SK-N-SH (cell line): ENCODE results near the gene EIF1AD. TPM values are rescaled to one million over a fixed set of nuclear protein-coding genes. Genes with fewer than 3 reads are reported as not detected.

ENCODE experiments used
- CTCF ChIA-PET: fragments of 300-600, 350-600 bp; formaldehyde crosslinking; extraction: SDS; loops from one replicate; lab custom pipeline; 2021; lab: Yijun Ruan, JAX
- POLR2A ChIA-PET: fragments of 350-600 bp; sonication (Branson Sonifier 250); formaldehyde crosslinking; extraction: SDS; loops from one replicate; lab custom pipeline; 2020; ENCODE audit warnings: antibody characterized with exemption, inconsistent platforms; lab: Yijun Ruan, JAX
- DNase-seq: peaks from one replicate; pipeline ENCODE4 v3.0.0; 2012
- H2AFZ ChIP-seq: fragments of 200-600 bp; sonication (generic); 2 replicates; pipeline ENCODE4 v1.8.1; 2016; ENCODE audit warnings: antibody characterized with exemption, mild to moderate bottlenecking, low read depth
- H3F3A ChIP-seq: fragments of 200-600 bp; sonication (generic); replicated peaks from 2 replicates; pipeline ENCODE3; 2016; ENCODE audit warnings: antibody characterized with exemption, mild to moderate bottlenecking; ENCODE audit not compliant: insufficient read depth
- H3K27ac ChIP-seq, 2 experiments: fragments of 200-500 bp in 1 of 2; fragments of 200-600 bp in 1 of 2; sonication (Bioruptor generic) in 1 of 2; sonication (generic), shearing (Covaris generic) in 1 of 2; 2 replicates each; pipeline versions ENCODE4 v1.5.1 to v1.6.1; 2014 to 2016; ENCODE audit warnings: low read depth in 2 of 2, inconsistent platforms in 1 of 2, low read length in 1 of 2, mild to moderate bottlenecking in 1 of 2, mixed read lengths in 1 of 2
- H3K27me3 ChIP-seq: fragments of 200-600 bp; sonication (generic), shearing (Covaris generic); 2 replicates; pipeline ENCODE4 v1.6.1; 2016; ENCODE audit warnings: mixed run types; ENCODE audit not compliant: insufficient read depth
- H3K36me3 ChIP-seq, 2 experiments: fragments of 200-500 bp in 1 of 2; fragments of 200-600 bp in 1 of 2; sonication (Bioruptor generic) in 1 of 2; sonication (generic) in 1 of 2; replicated peaks in 1 of 2; 2 replicates each; pipeline versions ENCODE3 to v1.5.1; 2014 to 2016; ENCODE audit warnings: low read length in 1 of 2, mild to moderate bottlenecking in 1 of 2; ENCODE audit not compliant: insufficient read depth in 2 of 2, control insufficient read depth in 1 of 2
- H3K4me1 ChIP-seq, 2 experiments: fragments of 200-500 bp in 1 of 2; fragments of 200-600 bp in 1 of 2; sonication (Bioruptor generic) in 1 of 2; sonication (generic), shearing (Covaris generic) in 1 of 2; 2 replicates each; pipeline versions ENCODE4 v1.5.1 to v1.6.1; 2014 to 2016; ENCODE audit warnings: low read depth in 1 of 2, low read length in 1 of 2, mixed run types in 1 of 2; ENCODE audit not compliant: insufficient read depth in 2 of 2, control insufficient read depth in 1 of 2
- H3K4me2 ChIP-seq: fragments of 200-600 bp; sonication (generic), shearing (Covaris generic); 2 replicates; pipeline ENCODE4 v1.6.1; 2017; ENCODE audit warnings: mixed run types
- H3K4me3 ChIP-seq, 2 experiments: fragments of 200-500 bp in 1 of 2; fragments of 200-600 bp in 1 of 2; sonication (Bioruptor generic) in 1 of 2; sonication (generic), shearing (Covaris generic) in 1 of 2; 2 replicates each; pipeline versions ENCODE4 v1.5.1 to v1.8.1; 2014 to 2016; ENCODE audit warnings: low read depth in 2 of 2, inconsistent platforms in 1 of 2, low read length in 1 of 2, mild to moderate bottlenecking in 1 of 2, mixed read lengths in 1 of 2, moderate library complexity in 1 of 2
- H3K79me2 ChIP-seq: fragments of 200-600 bp; sonication (generic); 2 replicates; pipeline ENCODE4 v1.8.1; 2017; ENCODE audit warnings: mild to moderate bottlenecking; ENCODE audit not compliant: insufficient read depth
- H3K9ac ChIP-seq: fragments of 200-600 bp; sonication (generic); 2 replicates; pipeline ENCODE4 v1.6.1; 2017; ENCODE audit warnings: mixed run types
- H3K9me2 ChIP-seq: fragments of 200-600 bp; sonication (generic); 2 replicates; pipeline ENCODE4 v1.6.1; 2017; ENCODE audit warnings: mixed run types
- H3K9me3 ChIP-seq: fragments of 200-600 bp; sonication (generic); 2 replicates; pipeline ENCODE4 v1.6.1; 2017; ENCODE audit warnings: mixed run types, mild to moderate bottlenecking, moderate library complexity
- H4K20me1 ChIP-seq: fragments of 200-600 bp; sonication (generic); 2 replicates; pipeline ENCODE4 v1.6.1; 2017; ENCODE audit warnings: mild to moderate bottlenecking, mixed run types; ENCODE audit not compliant: insufficient read depth
- CHD2 ChIP-seq: fragments of 150-350 bp; IDR thresholded peaks from 2 replicates; pipeline ENCODE4 v1.6.1; 2018; ENCODE audit warnings: low read length; ENCODE audit not compliant: partially characterized antibody
- EZH2phosphoT487 ChIP-seq: fragments of 200-600 bp; sonication (generic); IDR thresholded peaks from 2 replicates; pipeline ENCODE4 v1.6.1; 2017; ENCODE audit warnings: low read depth, mixed run types, mild to moderate bottlenecking, antibody characterized with exemption, moderate library complexity, borderline replicate concordance
- GABPA ChIP-seq: IDR thresholded peaks from 2 replicates; pipeline ENCODE4 v1.4.0; 2012; ENCODE audit warnings: low read depth, mild to moderate bottlenecking
- GATA2 ChIP-seq: sonication (generic); formaldehyde crosslinking; IDR thresholded peaks from 2 replicates; pipeline ENCODE4 v1.5.0; 2020; ENCODE audit warnings: mild to moderate bottlenecking, missing genetic modification reagents
- JUND ChIP-seq: IDR thresholded peaks from 2 replicates; pipeline ENCODE4 v1.4.0; 2012
- MXI1 ChIP-seq: IDR thresholded peaks from 2 replicates; pipeline ENCODE4 v1.6.1; 2012; ENCODE audit warnings: mild to moderate bottlenecking, low read depth, low read length, improper control_type of control experiment
- NFIC ChIP-seq: IDR thresholded peaks from 2 replicates; pipeline ENCODE4 v1.4.0; 2012; ENCODE audit warnings: borderline replicate concordance
- POLR2AphosphoS5 ChIP-seq: IDR thresholded peaks from 2 replicates; pipeline ENCODE4 v1.6.1; 2012; ENCODE audit warnings: low read depth, low read length
- RCOR1 ChIP-seq: fragments of 150-350 bp; IDR thresholded peaks from 2 replicates; pipeline ENCODE4 v1.6.1; 2017; ENCODE audit warnings: antibody characterized with exemption, low read length
- SMC3 ChIP-seq: IDR thresholded peaks from 2 replicates; pipeline ENCODE4 v1.6.1; 2012; ENCODE audit warnings: low read depth, low read length, improper control_type of control experiment
- WGBS: methylation state at CpG from one replicate; pipeline ENCODE4 v1.1.6; 2017; ENCODE audit warnings: low lambda C conversion rate; 5-methylcytosine and 5-hydroxymethylcytosine counted together
- polyA plus RNA-seq, 3 experiments: library from polyadenylated mRNA; depleted of rRNA; stranded (reverse); fragments of >200 nt; gene quantifications; 2 replicates each; pipeline ENCODE4 v1.2.3, GENCODE V29; 2012
- TF ChIP-seq, protein P1 (sequence below): IDR thresholded peaks from 2 replicates; pipeline ENCODE4 v1.6.1; 2012; ENCODE audit warnings: mild to moderate bottlenecking, low read depth, low read length, moderate library complexity
- TF ChIP-seq, protein P2 (sequence below): IDR thresholded peaks from 2 replicates; pipeline ENCODE4 v1.4.0; 2012; ENCODE audit warnings: low read depth
- TF ChIP-seq, protein P3 (sequence below): fragments of 150-350 bp; IDR thresholded peaks from 2 replicates; pipeline ENCODE4 v1.6.1; 2017; ENCODE audit warnings: antibody characterized with exemption, low read length, low read depth, borderline replicate concordance

EIF1AD gene
- polyA plus RNA-seq, 1 of the 3 experiments (the other 2 are of a cell fraction): 28.9 TPM

DNA sequence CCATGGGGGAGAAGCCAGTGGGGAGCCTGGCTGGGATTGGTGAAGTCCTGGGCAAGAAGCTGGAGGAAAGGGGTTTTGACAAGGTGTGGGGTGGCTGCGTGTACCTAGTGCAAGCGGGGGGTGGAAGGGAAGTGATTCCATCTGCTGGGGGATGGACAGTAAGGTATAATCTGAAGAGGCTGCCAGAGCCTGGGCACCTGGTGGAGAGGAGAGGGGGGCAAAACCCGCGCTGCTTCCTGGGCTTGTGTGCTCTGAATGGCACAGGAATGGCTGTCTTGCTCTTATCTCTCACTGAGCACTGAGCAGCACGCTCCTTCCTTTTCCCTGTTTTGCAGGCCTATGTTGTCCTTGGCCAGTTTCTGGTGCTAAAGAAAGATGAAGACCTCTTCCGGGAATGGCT is 1.3 kb upstream of the EIF1AD start:
- Histone ChIP-seq H3K27ac (peak overlapping the region; percentile 98; a peak in 2 of 4 replicates), H3K4me3 (peak overlapping the region; percentile 95 to 99), H4K20me1 (peaks cover 4% of the 10 kb centered on the region; the same call in 1 of the 2 replicates), H3K4me1 (peaks cover 6 to 11% of the 10 kb centered on the region in 2 experiments; a peak in 3 of 4 replicates), H3K9me3 (no peaks in the 10 kb centered on the region), H3K79me2 (peaks cover 61% of the 10 kb centered on the region), H3K36me3 (peaks cover 36 to 38% of the 10 kb centered on the region in 2 experiments), H2AFZ (no peak overlapping the region), H3K27me3 (no peaks in the 10 kb centered on the region), H3K9ac (peak overlapping the region; percentile 95), H3F3A (peaks cover 44% of the 10 kb centered on the region), H3K4me2 (peak overlapping the region; percentile 96), H3K9me2 (no peaks in the 10 kb centered on the region)
- ChIA-PET CTCF (interaction anchor here (1.4 to 1.9 kb wide), 6 partner anchors 10 to 144 kb away, joined by 3 to 14 read pairs (median 6); no protein-coding TSS in a partner anchor), POLR2A (interaction anchor here (1.5 to 2.0 kb wide), 3 partner anchors 42 to 115 kb away, joined by 5 to 11 read pairs (median 8); partner anchors contain the start of genes FIBP and SF3B2)
- TF ChIP-seq JUND: no peak
- TF ChIP-seq RCOR1: no peak
- TF ChIP-seq, protein P1, sequence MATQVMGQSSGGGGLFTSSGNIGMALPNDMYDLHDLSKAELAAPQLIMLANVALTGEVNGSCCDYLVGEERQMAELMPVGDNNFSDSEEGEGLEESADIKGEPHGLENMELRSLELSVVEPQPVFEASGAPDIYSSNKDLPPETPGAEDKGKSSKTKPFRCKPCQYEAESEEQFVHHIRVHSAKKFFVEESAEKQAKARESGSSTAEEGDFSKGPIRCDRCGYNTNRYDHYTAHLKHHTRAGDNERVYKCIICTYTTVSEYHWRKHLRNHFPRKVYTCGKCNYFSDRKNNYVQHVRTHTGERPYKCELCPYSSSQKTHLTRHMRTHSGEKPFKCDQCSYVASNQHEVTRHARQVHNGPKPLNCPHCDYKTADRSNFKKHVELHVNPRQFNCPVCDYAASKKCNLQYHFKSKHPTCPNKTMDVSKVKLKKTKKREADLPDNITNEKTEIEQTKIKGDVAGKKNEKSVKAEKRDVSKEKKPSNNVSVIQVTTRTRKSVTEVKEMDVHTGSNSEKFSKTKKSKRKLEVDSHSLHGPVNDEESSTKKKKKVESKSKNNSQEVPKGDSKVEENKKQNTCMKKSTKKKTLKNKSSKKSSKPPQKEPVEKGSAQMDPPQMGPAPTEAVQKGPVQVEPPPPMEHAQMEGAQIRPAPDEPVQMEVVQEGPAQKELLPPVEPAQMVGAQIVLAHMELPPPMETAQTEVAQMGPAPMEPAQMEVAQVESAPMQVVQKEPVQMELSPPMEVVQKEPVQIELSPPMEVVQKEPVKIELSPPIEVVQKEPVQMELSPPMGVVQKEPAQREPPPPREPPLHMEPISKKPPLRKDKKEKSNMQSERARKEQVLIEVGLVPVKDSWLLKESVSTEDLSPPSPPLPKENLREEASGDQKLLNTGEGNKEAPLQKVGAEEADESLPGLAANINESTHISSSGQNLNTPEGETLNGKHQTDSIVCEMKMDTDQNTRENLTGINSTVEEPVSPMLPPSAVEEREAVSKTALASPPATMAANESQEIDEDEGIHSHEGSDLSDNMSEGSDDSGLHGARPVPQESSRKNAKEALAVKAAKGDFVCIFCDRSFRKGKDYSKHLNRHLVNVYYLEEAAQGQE: no peak
- no peak for TF ChIP-seq MXI1
- no peak for TF ChIP-seq GABPA
- TF ChIP-seq GATA2 (CRISPR knock-in tag): no peak
- TF ChIP-seq SMC3: no peak
- TF ChIP-seq, protein P2, sequence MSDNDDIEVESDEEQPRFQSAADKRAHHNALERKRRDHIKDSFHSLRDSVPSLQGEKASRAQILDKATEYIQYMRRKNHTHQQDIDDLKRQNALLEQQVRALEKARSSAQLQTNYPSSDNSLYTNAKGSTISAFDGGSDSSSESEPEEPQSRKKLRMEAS: no peak
- TF ChIP-seq, protein P3, sequence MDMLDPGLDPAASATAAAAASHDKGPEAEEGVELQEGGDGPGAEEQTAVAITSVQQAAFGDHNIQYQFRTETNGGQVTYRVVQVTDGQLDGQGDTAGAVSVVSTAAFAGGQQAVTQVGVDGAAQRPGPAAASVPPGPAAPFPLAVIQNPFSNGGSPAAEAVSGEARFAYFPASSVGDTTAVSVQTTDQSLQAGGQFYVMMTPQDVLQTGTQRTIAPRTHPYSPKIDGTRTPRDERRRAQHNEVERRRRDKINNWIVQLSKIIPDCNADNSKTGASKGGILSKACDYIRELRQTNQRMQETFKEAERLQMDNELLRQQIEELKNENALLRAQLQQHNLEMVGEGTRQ: no peak
- TF ChIP-seq POLR2AphosphoS5: no peak
- TF ChIP-seq EZH2phosphoT487: no peak
- no peak for TF ChIP-seq NFIC
- no peak for TF ChIP-seq CHD2
- DNase-seq: no peak
- 36% methylated on average over 6 of the region's 6 CpGs for WGBS
